HUES6 (cell line): ENCODE data around the gene ANAPC2.

Experiments used
- H3K27ac ChIP-seq: 2 replicates; pipeline ENCODE4 v1.7.0; 2013; ENCODE audit warnings: low read depth, mild to moderate bottlenecking, low read length, inconsistent platforms
- H3K27me3 ChIP-seq: 2 replicates; pipeline ENCODE4 v1.6.1; 2013; ENCODE audit warnings: low read length; ENCODE audit not compliant: control insufficient read depth, insufficient read depth
- H3K36me3 ChIP-seq: 2 replicates; pipeline ENCODE4 v1.6.1; 2013; ENCODE audit warnings: low read length; ENCODE audit not compliant: control insufficient read depth, insufficient read depth
- H3K4me1 ChIP-seq: 2 replicates; pipeline ENCODE4 v1.6.1; 2013; ENCODE audit warnings: low read length; ENCODE audit not compliant: control insufficient read depth, insufficient read depth
- H3K4me3 ChIP-seq: 2 replicates; pipeline ENCODE4 v1.5.1; 2013; ENCODE audit warnings: low read depth, low read length
- H3K9ac ChIP-seq: one replicate; pipeline ENCODE4 v1.6.1; 2013; ENCODE audit warnings: mild to moderate bottlenecking, low read length
- H3K9me3 ChIP-seq: 2 replicates; pipeline ENCODE4 v1.6.1; 2013; ENCODE audit warnings: low read depth, low read length; ENCODE audit not compliant: control insufficient read depth, insufficient read depth

ANAPC2 gene

DNA sequence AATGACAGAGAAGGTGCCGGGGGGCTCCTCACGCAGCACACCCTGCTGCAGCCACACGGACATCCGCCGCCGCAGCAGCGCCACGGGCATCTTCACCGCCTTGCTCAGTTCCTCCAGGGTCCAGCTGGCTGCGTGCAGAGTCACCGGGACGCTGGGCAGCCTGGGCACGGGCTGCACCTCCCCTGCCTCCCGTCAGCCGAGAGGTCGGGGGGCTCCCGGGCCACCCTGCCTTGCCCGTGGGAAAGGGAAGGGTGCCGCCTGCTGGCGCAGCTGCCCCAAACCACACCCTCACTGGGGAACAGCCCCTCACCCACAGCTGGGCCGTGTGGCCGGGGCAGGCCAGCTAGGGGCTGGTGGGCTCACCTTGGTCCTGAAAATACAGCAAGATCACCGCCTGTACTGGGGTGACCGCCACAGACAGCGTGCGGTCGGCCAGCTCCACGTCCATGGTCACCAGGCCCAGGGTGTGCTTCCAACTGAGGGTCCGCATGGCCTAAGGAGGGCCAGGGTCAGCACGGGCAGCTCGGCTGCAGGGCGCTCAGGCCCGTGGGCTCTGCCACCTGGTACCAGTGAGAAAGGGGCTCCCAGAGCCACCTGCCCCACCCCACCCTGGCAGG, 12.9 kb downstream of the ANAPC2 start:
- Histone ChIP-seq H3K4me3 (no peak overlapping the region), H3K9ac (no peak overlapping the region), H3K36me3 (peaks cover 18% of the 10 kb centered on the region), H3K9me3 (no peaks in the 10 kb centered on the region), H3K4me1 (peaks cover 6% of the 10 kb centered on the region; the same call in 1 of the 2 replicates), H3K27ac (no peak overlapping the region), H3K27me3 (peaks cover 59% of the 10 kb centered on the region)

DNA sequence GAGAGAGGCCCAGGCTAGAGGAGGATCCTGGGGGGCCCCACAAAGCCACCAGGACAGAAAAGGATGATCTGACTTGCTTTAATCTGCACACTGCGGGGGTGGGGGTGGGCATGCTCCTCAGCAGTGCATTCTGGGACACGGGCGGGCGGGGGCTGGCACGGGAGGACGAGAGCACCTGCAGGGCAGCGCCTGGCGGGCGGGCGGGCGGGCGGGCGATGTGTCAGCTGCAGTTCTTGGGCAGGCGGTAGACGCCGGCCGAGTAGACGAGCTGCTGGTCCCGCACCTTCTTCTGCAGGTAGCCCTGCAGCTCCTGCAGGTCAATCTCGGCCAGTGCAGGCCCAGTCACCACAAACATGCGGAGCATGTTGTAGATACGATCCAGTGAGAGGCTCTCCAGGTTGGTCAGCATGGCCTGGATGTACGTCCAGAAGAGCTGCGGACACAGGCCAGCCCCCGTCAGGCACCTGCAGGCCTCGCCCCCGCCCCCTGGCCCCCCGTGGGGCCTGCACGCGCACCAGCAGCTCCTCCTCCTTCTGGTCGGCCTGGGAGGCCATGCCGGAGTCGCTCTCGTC, 13.6 kb downstream of the ANAPC2 start:
- Histone ChIP-seq H3K36me3 (peaks cover 12% of the 10 kb centered on the region), H3K9me3 (no peaks in the 10 kb centered on the region), H3K27me3 (peaks cover 65% of the 10 kb centered on the region), H3K4me1 (peaks cover 11% of the 10 kb centered on the region), H3K9ac (no peak overlapping the region), H3K4me3 (no peak overlapping the region), H3K27ac (no peak overlapping the region)

GRCh38 chr9:137173796-137174664, 14.3 kb downstream of the ANAPC2 start:
- Histone ChIP-seq H3K4me3 (no peak overlapping the region), H3K4me1 (peaks cover 11% of the 10 kb centered on the region), H3K9me3 (no peaks in the 10 kb centered on the region), H3K27me3 (peaks cover 73% of the 10 kb centered on the region), H3K9ac (no peak overlapping the region), H3K27ac (no peak overlapping the region), H3K36me3 (peaks cover 4% of the 10 kb centered on the region; the same call in 1 of the 2 replicates)

GRCh38 chr9:137172901-137173795, 15.2 kb downstream of the ANAPC2 start:
- Histone ChIP-seq H3K27me3 (peaks cover 82% of the 10 kb centered on the region), H3K4me3 (no peak overlapping the region), H3K36me3 (peaks cover 4% of the 10 kb centered on the region; the same call in 1 of the 2 replicates), H3K9me3 (no peaks in the 10 kb centered on the region), H3K27ac (no peak overlapping the region), H3K4me1 (peaks cover 11% of the 10 kb centered on the region), H3K9ac (no peak overlapping the region)

DNA sequence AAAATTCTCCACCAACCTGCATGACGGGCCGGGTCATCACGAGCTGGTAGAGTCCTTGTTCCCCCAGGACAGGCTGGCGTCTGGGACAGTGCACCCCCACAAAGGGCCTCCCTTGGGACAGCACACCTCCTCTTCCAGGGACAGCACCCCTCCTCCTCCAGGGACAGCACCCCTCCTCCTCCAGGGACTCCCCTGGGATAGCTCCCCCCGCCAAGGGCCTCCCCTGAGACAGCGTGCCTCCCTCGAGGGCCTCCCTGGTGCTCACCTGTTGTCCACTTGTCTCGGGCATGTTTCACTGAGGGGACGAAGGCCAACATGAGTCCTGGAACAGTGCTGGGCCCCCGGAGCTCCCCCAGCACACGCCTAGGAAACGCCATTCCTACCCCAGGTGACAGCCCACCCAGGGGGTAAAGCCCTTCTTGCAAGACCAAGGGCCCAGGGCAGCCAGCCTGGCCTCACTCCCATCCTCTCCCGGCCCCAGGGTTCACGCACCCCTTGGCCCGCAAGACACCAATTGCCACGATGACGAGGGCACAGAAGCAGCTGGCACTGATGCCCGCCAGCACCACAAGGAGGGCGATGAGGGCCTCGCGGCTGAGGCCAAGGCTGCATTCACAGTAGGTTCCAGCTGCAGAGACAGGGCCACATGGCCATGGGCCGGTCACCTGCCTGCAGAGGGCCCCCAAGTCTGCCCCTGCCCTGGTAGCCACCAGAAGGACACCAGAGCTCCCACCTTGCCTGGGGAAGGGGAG, 17.0 kb downstream of the ANAPC2 start:
- Histone ChIP-seq H3K36me3 (no peaks in the 10 kb centered on the region), H3K9me3 (no peaks in the 10 kb centered on the region), H3K27me3 (peaks cover 98% of the 10 kb centered on the region), H3K4me1 (peaks cover 11% of the 10 kb centered on the region), H3K4me3 (no peak overlapping the region), H3K9ac (no peak overlapping the region), H3K27ac (no peak overlapping the region)

GRCh38 chr9:137170486-137171148, 17.7 kb downstream of the ANAPC2 start:
- peaks cover 11% of the 10 kb centered on the region for H3K4me1 ChIP-seq
- no peaks in the 10 kb centered on the region for H3K36me3 ChIP-seq
- no peak overlapping the region for H3K27ac ChIP-seq
- H3K27me3 ChIP-seq: peaks cover 98% of the 10 kb centered on the region
- H3K9me3 ChIP-seq: no peaks in the 10 kb centered on the region
- H3K4me3 ChIP-seq: no peak overlapping the region
- H3K9ac ChIP-seq: no peak overlapping the region

GRCh38 chr9:137169896-137170358, 18.4 kb downstream of the ANAPC2 start, which contains the start of gene LRRC26:
Gene LRRC26, minus strand, starts transcription at chr9:137170051. Its CDS starts 108 bp downstream, at chr9:137169943.
- Histone ChIP-seq H3K4me1 (peaks cover 8% of the 10 kb centered on the region), H3K4me3 (peak within 1 kb of the TSS; percentile 63)

GRCh38 chr9:137168904-137169856, 19.2 kb downstream of the ANAPC2 start:
- no peaks in the 10 kb centered on the region for H3K36me3 ChIP-seq
- H3K4me1 ChIP-seq: peaks cover 8% of the 10 kb centered on the region
- H3K4me3 ChIP-seq: peak overlapping the region; percentile 63
- H3K9ac ChIP-seq: no peak overlapping the region
- no peak overlapping the region for H3K27ac ChIP-seq
- H3K27me3 ChIP-seq: peaks cover 100% of the 10 kb centered on the region
- H3K9me3 ChIP-seq: no peaks in the 10 kb centered on the region

More at GRCh38 chr9:137169896-137170358, 18.4 kb downstream of the ANAPC2 start, which contains the start of gene LRRC26:
- Histone ChIP-seq H3K36me3 (no peaks in the 10 kb centered on the region), H3K9ac (no peak within 1 kb of the TSS), H3K9me3 (no peaks in the 10 kb centered on the region), H3K27me3 (peaks cover 98% of the 10 kb centered on the region), H3K27ac (no peak within 1 kb of the TSS)

DNA sequence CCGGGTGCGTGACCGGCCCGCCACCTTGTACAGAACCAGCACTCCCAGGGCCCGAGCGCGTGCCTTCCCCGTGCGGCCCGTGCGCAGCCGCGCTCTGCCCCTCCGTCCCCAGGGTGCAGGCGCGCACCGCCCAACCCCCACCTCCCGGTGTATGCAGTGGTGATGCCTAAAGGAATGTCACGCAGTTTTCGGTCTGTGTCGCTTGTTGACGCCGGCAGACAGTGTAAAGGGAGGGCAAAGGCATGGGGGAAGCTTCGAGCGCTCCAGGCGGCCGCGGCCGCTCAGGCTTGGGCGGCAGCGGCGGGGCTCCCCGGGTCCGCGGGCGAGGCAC, 19.8 kb downstream of the ANAPC2 start:
- Histone ChIP-seq H3K4me3 (peak overlapping the region; percentile 63), H3K4me1 (peaks cover 8% of the 10 kb centered on the region), H3K9me3 (no peaks in the 10 kb centered on the region), H3K27me3 (peaks cover 100% of the 10 kb centered on the region), H3K27ac (no peak overlapping the region), H3K9ac (no peak overlapping the region), H3K36me3 (no peaks in the 10 kb centered on the region)
